A204.1 (cell line): ENCODE measurements around the gene CACNA2D3.
"Not testable (repeated sequence)": the region's sequence is repeated elsewhere in the genome, so short reads cannot be mapped to it uniquely, and the experiment has no call there.

Source experiments
- FAIRE-seq: peaks from 2 replicates; lab custom pipeline; 2012; peaks lifted over from hg19 to GRCh38; lab: Jason Lieb, UNC

The CACNA2D3 gene

DNA sequence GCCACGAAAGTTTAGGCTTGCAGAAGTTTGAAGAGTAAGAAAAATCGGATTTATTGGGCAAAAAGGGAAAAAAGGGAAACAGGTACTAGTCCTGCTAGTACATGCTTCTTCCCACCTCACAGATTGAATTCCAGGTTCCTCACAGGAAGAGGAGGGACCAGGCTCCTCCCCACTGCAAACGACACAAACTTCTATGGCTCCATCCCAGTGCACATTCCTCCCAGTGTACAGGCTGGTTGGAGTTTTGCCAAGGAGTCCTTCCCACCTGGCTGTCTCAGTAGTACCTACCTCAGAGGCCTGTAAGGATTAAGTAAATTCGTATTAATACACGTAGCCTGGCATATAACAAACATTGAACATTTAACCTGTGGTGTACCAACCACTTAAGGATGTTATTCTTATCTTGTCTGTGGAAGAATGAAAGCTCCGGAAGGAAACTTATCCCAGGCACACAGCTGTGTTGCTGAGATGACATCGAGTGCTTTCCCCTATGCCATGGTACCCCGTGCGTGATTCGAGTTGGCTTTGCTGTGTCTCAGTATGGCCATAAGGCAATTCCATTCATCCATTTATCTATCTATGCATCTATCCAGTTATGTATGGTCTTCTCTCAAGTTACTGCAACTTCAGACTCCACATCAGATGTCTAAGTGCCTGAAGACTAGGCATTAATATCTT, 511.2 kb downstream of the CACNA2D3 start:
- no peak for FAIRE-seq

DNA sequence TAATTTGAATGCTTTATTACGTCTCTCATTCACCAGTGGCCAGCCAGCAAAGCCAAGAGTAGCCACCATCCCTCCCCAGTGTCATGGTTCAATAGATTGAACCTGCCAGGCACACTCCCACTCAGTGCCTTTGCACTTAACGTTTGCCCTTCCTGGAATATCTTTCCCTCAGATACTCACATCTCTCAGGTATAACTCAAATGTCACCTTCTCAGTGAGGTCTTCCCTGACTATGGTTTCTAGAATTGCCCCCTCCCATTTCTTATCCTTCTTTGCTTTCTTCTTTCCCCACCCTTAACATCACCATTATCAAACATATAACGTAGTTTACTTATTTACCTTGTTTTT, 511.7 kb downstream of the CACNA2D3 start:
- FAIRE-seq = no peak

DNA sequence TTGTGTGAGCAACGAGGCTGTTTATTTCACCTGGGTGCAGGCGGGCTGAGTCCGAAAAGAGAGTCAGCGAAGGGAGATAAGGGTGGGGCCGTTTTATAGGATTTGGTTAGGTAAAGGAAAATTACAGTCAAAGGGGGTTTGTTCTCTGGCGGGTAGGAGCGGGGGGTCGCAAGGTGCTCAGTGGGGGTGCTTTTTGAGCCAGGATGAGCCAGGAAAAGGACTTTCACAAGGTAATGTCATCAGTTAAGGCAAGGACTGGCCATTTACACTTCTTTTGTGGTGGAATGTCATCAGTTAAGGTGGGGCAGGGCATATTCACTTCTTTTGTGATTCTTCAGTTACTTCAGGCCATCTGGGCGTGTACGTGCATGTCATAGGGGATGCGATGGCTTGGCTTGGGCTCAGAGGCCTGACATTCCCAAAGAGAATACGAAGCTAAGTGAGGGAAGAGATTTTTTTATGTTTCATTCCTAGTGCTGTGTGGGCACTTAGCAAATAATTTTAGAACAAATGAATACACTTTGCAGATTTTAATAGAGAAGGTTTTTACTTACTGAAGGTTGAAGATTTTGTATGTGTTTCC, 517.5 kb downstream of the CACNA2D3 start:
- not testable (repeated sequence) for FAIRE-seq

DNA sequence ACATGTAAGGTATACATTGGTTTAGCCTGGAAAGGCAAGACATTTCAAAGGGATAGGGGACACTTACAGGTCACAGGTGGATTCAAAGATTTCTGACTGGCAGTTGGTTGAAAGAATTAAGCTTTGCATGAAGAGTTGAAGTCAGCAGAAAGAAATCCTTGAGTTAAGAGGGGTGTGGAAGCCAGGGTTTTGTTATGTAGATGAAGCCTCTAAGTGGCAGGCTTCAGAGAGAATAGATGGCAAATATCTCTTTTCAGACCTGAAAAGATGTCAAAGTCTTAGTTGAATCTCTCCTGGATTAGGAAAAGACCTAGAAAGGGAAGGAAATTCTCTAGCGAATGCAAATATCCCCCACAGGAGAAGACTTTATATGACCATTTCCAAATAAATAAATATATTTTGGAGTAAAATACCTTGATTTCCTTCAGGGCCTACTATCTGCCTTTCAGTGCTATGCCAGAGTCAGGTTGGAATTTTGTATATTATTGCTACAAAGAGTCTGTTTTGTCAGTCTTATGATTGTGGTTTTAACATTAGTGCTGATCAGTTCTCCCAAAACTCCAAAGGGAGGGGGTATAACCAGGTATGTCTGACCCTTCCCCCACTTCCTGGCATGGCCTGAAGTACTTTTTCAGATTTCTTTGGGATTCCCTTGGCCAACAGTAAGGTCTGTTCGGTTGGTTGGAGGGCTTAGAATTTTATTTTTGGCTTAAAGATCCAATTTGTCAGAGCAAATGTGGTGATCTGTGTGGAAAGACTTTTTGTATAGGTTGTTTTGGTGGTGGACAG, 519.1 kb downstream of the CACNA2D3 start:
- no peak for FAIRE-seq

DNA sequence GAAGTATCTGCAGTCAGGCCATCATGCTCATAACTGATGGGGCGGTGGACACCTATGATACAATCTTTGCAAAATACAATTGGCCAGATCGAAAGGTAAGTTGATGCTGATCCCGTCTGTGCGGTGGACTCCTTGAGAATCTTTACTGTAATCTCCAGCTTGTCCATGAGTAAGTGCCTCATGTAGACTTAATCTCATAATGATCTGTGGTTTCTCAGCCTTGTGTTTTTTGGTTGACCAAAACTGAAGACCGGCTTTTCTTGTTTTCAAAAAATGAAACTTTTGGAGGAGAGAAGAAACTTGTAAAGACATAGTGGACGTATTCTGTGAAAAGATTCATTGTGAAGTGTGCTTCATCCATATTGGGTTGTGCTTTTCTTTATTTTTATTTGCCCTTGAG, 519.8 kb downstream of the CACNA2D3 start:
- FAIRE-seq = no peak

DNA sequence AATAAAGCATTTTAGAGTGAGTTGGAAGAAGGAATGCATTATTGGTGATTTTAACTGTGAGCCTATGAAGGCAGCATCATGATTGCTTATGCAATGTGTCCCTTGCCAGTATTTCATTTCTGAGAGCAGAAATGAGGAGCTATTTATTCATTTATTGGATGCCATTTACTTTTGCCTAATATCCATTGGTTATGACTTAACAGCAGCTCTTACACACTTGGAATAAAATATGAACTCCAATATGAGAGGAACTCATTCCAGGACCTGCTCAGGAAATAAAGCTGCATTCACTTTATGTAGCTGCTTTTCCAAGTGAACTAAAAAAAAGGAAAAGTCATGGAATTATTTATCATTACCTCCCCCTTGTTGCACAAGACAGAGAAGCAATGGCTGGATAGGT, 525.4 kb downstream of the CACNA2D3 start:
- FAIRE-seq = no peak

DNA sequence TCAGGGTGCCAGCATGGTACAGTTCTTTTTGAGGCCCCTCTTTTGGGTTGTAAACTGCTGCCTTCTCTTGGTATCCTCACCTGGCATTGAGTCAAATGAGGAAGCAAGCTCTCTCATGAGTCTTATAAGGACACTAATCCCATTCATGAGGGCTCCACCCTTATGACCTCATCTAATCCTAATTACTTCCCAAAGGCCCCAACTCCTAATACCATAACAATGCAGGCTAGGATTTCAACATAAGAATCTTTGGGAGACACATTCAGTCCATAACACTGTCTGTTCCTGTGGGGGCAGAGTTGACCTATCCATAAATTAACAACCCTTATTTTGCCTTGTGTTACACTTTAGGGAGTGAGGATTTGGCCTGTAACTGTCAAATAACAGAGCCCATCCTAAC, 527.2 kb downstream of the CACNA2D3 start:
- no peak for FAIRE-seq

DNA sequence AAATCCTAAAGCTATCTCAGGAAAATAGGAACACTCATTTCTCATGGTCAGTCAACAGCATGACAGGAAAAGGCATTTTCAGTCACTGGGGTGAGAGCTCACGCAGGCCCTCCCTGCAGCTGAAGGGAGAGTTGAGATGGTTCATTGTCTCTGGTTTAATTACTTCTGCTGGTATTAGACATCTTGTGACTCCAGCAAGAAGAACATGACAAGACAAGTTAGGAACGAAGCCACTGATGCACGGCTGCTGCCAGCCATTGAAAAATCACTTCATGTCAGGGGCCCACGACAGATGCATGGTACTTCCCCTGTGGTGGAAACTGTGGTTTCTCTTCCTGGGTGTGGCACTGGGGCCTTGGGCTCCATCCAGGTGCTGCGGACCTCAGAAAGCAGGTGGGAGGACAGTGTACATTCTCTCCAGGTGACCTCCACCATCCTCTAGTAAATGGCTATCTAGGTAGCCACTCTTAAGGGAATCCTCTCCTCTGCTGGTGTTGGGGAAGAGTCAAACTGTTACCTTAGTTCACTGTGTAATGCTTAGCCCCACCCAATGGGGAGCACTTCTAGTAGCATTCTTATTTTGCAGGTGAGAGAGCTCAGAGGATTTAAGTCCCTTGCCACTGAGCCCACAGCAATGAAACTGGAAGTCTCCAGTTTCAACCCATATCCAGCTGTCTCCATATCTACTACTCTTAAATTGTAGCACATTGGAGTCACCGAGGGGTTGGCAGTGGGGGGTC, 531.3 kb downstream of the CACNA2D3 start:
- no peak for FAIRE-seq

DNA sequence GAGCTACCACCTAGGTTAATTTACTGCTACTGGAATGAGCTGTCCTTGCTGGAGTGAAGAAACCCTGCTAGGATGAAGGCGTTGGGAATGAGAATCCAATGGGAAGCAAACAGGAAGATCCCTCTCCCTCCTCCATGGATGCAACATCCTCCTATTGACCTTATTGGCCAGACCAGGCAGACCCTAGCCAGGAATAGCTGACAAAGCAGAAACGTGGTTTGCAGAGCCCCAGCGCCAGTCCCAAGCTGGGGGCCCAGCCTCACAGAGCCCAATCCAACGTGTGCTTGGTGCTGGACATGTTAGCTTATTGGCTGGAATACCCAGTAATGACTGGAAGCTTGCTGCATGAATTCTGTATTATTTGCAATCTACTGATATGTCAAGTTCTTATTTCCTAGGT, 532.4 kb downstream of the CACNA2D3 start:
- FAIRE-seq = no peak

DNA sequence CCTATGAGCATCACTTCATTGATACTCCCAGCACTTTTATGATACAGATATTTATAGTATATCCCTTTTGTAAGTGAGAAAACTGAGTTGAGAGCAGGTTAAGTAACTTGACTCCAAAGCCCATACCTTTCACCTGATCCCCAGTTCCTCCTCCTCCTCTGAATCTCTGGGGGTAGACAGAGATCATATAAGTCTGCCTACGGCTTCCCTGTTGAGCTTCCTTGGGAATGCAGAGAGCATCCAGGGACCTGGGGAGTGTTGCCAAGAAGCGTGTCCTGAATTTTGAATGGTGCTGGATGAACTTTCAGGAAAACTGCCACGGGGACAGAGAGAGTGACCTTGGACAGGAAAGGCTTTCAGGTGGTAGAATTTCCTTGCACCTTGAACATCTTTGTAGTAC, 537.0 kb downstream of the CACNA2D3 start:
- FAIRE-seq = no peak

DNA sequence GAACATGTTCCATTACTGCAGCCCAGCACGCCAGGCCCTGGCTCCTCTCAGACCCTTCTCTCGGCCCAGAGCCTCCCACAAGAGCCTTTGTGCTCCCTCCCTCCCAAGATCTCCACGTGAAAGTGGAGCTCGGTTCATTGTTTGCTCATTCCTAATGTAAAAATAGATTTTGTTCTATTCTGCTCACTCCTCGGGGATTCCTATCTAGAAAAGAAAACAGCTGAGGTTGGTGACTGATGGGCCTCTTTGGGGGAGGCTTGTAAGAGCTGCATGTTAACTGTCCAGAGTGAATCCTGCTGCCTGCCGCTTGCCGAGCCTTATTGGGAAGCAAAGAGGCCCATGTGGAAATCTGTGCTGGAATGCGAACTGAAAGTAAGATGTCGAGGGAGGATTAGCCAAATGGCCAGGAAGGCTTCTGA, 538.4 kb downstream of the CACNA2D3 start:
- FAIRE-seq = no peak

DNA sequence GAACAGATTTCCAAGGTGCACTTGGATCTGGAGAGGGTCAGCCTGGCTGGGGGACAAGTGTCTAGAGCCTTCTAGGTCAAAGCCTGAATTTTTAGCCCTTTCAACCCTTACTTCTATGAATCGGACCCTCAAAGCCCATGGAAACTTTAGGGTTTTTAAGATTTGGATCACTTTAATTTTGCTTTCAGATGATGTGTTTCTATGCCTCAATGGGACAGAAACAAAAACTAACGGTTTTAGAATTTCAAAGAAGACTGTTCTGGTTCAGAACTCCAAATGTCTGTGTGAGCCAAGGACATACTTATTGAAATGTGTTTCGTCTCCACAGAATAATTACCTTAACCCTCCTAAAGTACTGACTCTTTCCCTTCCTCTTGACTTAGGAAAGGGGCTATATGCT, 538.8 kb downstream of the CACNA2D3 start:
- FAIRE-seq = no peak

DNA sequence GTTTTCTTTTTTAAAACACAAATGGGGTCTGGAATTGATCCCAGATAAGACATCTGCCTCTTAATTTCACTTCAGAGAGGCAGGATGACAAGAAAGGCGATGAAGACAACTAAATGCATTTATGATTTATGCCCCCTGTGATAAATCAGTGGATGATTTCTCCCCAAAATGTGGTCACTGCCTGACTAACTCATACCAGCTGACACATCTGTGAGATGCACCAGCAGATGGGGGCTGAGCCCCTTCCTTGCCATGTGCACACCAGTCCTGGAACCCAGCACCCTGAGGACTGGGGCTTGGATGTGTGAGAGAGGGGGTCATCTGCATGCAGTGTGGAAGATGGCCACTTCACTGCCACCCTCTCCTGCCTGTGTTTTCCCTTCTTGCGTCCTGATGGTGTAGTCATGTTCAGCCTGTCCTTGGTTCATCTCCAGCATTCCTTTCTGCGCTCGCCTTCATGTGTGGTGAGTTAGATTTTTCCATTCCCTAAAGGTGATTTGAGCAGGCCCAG, 541.2 kb downstream of the CACNA2D3 start:
- FAIRE-seq = no peak

DNA sequence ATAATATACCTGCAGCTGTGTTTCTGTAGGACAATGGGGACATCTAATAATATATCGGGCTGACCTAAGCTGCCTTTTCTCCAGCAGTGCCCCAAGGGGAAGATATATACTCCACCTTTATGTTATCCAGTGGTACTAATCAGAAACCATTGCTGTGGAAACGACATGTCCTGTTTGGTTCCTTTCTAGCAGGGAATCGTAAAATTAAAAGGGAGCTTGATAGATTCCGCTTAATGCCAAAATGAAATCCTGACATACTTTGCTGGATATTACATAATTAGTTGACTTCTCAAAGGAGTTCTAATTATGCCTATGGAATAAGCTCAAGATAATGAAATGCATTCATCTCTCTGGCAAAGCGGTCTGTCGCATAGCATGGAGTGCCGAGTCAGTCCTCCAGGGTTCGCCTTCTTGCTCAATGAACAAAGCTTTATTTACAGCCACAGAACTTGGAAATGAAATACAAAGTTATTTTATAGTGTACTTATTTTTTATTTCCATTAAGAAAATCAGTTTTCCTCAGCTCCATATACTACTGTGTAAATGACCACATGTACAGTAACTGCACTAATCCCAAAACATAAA, 542.8 kb downstream of the CACNA2D3 start:
- FAIRE-seq = no peak

DNA sequence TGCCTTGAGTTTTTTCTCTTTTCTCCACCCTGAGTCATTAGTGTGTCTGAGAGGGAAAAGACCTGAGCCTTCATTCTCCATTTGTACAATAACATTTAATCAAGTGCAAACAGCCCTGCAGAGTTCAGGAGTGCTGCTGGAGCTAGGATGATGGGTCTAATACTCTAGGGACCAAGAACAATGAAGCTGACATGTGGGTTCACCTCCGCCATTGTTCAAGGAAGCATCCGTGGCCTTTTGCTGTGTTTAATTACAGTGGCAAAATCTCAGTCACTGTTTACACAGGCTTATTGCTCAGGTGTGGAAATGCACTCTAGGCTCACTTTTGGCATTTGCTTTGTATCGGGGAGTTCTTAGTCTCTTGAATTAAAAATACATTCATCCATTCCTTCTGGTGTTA, 545.9 kb downstream of the CACNA2D3 start:
- no peak for FAIRE-seq

DNA sequence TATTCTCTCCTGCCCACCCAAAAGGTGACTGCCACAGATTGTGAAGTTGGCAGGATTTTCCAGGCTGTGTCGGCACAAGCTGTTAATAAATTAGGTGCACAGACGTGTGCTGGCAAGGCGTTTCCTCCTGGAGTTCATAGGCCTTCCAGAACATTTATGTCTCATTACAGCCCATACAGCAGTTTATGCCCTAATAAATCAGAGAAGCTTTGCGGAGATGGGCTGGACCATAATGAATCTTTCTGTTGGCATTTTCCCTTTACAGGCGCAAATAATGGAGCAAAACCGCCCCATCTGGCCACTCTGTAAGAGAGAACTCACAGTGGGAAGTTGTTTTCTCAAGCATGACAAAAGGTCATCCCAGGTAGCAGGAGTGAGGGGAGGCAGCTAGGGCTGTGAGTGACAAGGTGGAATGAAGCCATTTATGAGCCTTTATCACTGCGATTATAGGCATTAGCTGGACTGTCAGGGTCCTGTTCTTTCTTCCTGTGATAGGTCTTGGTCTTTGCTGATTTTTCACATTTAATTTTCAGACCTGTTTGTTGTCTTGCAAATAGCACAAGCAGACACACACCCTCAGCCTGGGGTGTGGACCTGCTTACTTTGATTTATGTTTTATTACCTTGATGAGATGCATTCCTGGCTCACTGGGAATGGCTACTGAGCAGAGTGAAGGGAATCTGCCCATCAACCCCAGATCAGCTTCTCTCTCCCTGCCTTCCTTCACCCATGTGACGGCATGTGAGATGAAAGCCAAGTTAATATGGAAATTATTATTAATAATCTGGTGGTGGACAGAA, 548.0 kb downstream of the CACNA2D3 start:
- no peak for FAIRE-seq

DNA sequence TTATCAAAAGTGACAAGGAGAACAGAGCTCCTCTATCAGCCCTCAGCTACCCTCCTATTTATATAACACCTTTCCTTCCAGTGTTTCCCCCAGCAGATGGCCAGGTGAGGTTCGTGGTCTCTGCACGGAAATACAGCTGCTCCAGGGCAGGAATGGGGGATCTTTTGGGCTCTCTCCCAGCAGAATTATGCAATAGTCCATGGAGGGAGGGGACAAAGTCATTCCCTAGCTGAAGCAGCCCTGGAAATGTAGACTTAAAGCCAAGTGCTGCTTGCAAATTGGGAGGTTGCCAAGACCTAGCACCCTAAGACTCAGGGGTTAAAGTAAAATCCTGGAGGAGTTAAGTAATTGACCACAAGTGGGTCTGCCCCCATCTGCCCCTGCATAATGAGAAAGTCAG, 549.2 kb downstream of the CACNA2D3 start:
- no peak for FAIRE-seq

DNA sequence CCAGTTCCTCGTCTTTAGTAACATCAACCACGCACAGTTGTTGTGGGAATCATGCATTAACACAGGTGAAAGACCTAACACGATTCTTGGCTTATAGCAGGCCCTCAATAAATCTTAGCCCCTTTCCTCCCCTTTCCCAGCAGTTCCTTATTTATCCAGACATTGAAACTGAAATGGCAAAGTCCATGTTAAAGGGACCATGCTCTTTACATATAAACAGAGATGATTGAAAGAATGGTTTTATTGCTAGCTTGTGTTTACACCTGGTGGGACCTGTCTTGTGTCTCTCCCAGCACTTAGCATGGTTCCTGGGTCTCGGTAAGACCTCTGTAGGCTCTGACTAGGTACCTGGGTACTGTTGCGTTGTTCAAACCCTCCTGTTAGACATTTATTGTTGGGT, 553.7 kb downstream of the CACNA2D3 start:
- FAIRE-seq = no peak

DNA sequence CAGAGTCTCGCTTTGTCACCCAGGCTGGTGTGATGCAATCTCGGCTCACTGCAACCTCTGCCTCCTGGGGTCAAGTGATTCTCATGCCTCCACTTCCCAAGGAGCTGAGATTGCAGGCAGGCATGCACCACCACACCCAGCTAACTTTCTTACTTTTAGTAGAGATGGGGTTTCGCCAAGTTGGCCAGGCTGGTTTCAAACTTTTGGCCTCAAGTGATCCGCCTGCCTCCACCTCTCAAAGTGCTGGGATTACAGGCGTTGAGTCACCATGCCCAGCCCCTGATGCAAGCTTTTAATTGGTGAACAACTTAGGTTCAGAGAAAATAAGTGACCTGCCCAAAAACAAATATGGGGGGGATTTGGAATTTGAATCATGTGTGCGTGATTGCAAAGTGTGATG, 559.4 kb downstream of the CACNA2D3 start:
- no peak for FAIRE-seq

DNA sequence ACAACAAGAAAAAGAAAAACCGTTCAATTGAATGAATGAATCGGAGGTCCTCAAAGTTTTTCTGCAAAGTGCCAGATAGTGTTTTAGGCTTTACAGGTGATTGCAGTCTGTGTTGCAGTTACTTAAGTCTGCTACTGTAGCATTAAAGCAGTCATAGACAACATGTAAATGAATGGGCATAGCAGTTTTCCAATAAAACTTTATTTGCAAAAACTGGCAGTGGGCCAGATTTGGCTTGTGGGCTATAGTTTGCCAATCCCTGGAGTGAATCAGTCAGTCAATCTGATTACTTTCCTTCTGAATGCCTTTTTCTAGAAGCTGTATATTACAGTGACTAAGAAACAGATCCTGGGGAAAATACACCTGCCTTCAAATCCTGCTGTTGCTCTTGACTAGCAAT, 562.9 kb downstream of the CACNA2D3 start:
- no peak for FAIRE-seq

DNA sequence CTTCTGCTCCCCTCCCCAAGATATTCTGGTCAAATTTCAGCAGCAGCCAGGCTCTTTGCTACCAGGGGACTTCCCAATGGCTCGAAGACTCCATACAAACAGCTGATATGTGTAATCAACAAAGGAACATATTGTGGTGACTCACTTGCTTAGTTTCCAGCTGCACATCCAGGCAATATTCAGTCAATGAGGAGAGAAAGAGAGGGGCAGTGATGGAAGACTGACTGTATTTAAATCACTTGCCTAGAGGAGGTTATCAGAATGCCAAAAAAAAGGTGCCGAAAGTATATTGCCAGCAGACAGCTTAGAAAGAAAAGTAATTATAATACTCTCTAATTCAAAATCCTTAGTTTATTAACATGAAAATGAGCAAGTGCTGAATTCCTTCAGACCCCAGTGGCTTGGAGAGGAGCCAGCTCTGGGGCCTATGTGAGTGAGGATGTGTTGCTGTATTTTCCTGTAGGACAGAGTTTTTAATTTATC, 569.0 kb downstream of the CACNA2D3 start:
- FAIRE-seq = no peak
